ENCODE data around the gene ELMO1. TPM values are rescaled to one million over a fixed set of nuclear protein-coding genes. Genes with fewer than 3 reads are reported as not detected.
A peak's percentile ranks its signal among the peaks of the same experiment; 100 is the strongest.

The ELMO1 gene
- total and polyA plus RNA-seq, 11 donors, result 6.9 to 38.6 (median 14.7) TPM

GRCh38 chr7:37420946-37421695, 27.5 kb downstream of the ELMO1 start:
- Histone ChIP-seq H3K4me1 (peaks cover 0 to 50% (median 23%) of the 10 kb centered on the region in 12 donors), H3K27ac (peak overlapping the region in 10 of 12 donors; percentile 6 to 42 (median 29)), H3K4me3 (no peak overlapping the region), H3K27me3 (no peaks in the 10 kb centered on the region), H3K36me3 (no peaks in the 10 kb centered on the region), H3K9me3 (no peaks in the 10 kb centered on the region)
- DNase-seq, result no peak
- WGBS, 4 donors, result 26 to 47% (median 31%) methylated on average over 6 of the region's 6 CpGs
- TF ChIP-seq POLR2A (IDR thresholded peaks at IDR 0.05) (no peak), CTCF (IDR thresholded peaks at IDR 0.05) (no peak)
- peak in 3 of 4 donors; percentile 29 to 54 (median 32) for ATAC-seq
- intact Hi-C loops (cut with DNase I), result no loop called here

- H3K4me3 ChIP-seq, result no peak overlapping the region
- H3K27ac ChIP-seq, result no peak overlapping the region
- peaks cover 0 to 2% (median 0%) of the 10 kb centered on the region in 9 donors for H3K36me3 ChIP-seq
- no peaks in the 10 kb centered on the region for H3K27me3 ChIP-seq
- no peaks in the 10 kb centered on the region for H3K9me3 ChIP-seq
- DNase-seq (no peak), ATAC-seq (no peak)
- intact Hi-C loops (cut with DNase I), result no loop called here
- peaks cover 0 to 38% (median 23%) of the 10 kb centered on the region in 12 donors for H3K4me1 ChIP-seq
- TF ChIP-seq CTCF (IDR thresholded peaks at IDR 0.05) (no peak), POLR2A (IDR thresholded peaks at IDR 0.05) (no peak)
Measured at GRCh38 chr7:37419496-37419895, 29.2 kb downstream of the ELMO1 start.

GRCh38 chr7:37418381-37418780, 30.3 kb downstream of the ELMO1 start:
- ATAC-seq, result no peak
- intact Hi-C loops (cut with DNase I), result no loop called here
- 90 to 95% (median 92%) methylated on average over 6 of the region's 6 CpGs for WGBS, 4 donors
- no peaks in the 10 kb centered on the region for H3K27me3 ChIP-seq
- H3K36me3 ChIP-seq, result peaks cover 0 to 2% (median 0%) of the 10 kb centered on the region in 9 donors
- no peaks in the 10 kb centered on the region for H3K9me3 ChIP-seq
- DNase-seq, result no peak
- TF ChIP-seq CTCF (IDR thresholded peaks at IDR 0.05) (no peak), POLR2A (IDR thresholded peaks at IDR 0.05) (no peak)
- peaks cover 0 to 38% (median 23%) of the 10 kb centered on the region in 12 donors for H3K4me1 ChIP-seq
- no peak overlapping the region for H3K4me3 ChIP-seq
- no peak overlapping the region for H3K27ac ChIP-seq

- Histone ChIP-seq H3K9me3 (peaks cover 0 to 11% (median 0%) of the 10 kb centered on the region in 12 donors), H3K27ac (no peak overlapping the region), H3K4me3 (no peak overlapping the region), H3K36me3 (peaks cover 0 to 2% (median 0%) of the 10 kb centered on the region in 9 donors), H3K4me1 (peaks cover 0 to 26% (median 18%) of the 10 kb centered on the region in 12 donors), H3K27me3 (no peaks in the 10 kb centered on the region)
- DNase-seq (no peak), ATAC-seq (no peak)
- whole genome bisulfite sequencing, 4 donors, result 79 to 89% (median 80%) methylated on average over 10 of the region's 10 CpGs
- TF ChIP-seq POLR2A (IDR thresholded peaks at IDR 0.05), result no peak
- TF ChIP-seq CTCF (IDR thresholded peaks at IDR 0.05), result no peak
- intact Hi-C loops (cut with DNase I), result no loop called here
Measured at GRCh38 chr7:37417107-37417474, 31.6 kb downstream of the ELMO1 start.

Measured in heart left ventricle (tissue), 16 donors.